ENCODE measurements around the gene CR2. TPM values are rescaled to one million over a fixed set of nuclear protein-coding genes. Genes with fewer than 3 reads are reported as not detected.

CR2 gene
- total RNA-seq, 1 experiment from 2014 or later: 1.8 TPM

- H3K27me3 Mint-ChIP-seq (ENCODE audit: low read depth): peaks cover 13% of the 10 kb centered on the region
- Histone ChIP-seq H3K9me3 (ENCODE audit: control insufficient read depth, low read depth, low read length) (no peaks in the 10 kb centered on the region), H3K4ac (ENCODE audit: low read depth, low read length) (no peak overlapping the region), H2AFZ (ENCODE audit: low read length) (no peak overlapping the region), H3K4me1 (ENCODE audit: insufficient read depth, low read length) (no peaks in the 10 kb centered on the region), H4K8ac (replicated peaks; ENCODE audit: insufficient read length, low read depth, low read length) (no peak overlapping the region), H3K27ac (ENCODE audit: insufficient read length, low read depth, low read length) (no peak overlapping the region), H3T11ph (ENCODE audit: low read length) (no peak overlapping the region), H4K91ac (ENCODE audit: insufficient read length, low read depth, low read length) (no peak overlapping the region), H2BK120ac (ENCODE audit: low read depth, low read length, poor library complexity, severe bottlenecking) (no peak overlapping the region), H2AK5ac (ENCODE audit: insufficient read length, low read length) (no peak overlapping the region), H2BK15ac (ENCODE audit: low read depth, low read length) (no peak overlapping the region), H3K56ac (ENCODE audit: insufficient read length, low read depth, low read length) (no peak overlapping the region), H3K23ac (ENCODE audit: insufficient read length, low read depth, low read length) (no peak overlapping the region), H3K79me1 (ENCODE audit: insufficient read depth, low read depth, low read length, poor library complexity, severe bottlenecking) (no peaks in the 10 kb centered on the region), H4K5ac (ENCODE audit: insufficient read length, low read depth, low read length) (no peak overlapping the region), H3K79me2 (ENCODE audit: insufficient read depth, low read length) (no peaks in the 10 kb centered on the region), H3K9ac (ENCODE audit: extremely low read depth, insufficient read length, low read length) (no peak overlapping the region), H2BK12ac (ENCODE audit: insufficient read length, low read depth, low read length) (no peak overlapping the region), H2BK5ac (ENCODE audit: insufficient read length, low read length) (no peak overlapping the region), H3K23me2 (ENCODE audit: insufficient read length, low read depth, low read length, poor library complexity, severe bottlenecking) (no peaks in the 10 kb centered on the region), H4K20me1 (ENCODE audit: control insufficient read depth, insufficient read depth, insufficient read length) (no peaks in the 10 kb centered on the region), H2BK20ac (ENCODE audit: low read depth, low read length, poor library complexity, severe bottlenecking) (no peak overlapping the region), H3K14ac (ENCODE audit: insufficient read depth, low read length) (no peak overlapping the region), H3K4me2 (ENCODE audit: insufficient read depth, insufficient read length, low read length) (no peak overlapping the region), H3K27me3 (ENCODE audit: insufficient read depth, low read length) (no peaks in the 10 kb centered on the region), H3K18ac (ENCODE audit: insufficient read length, low read depth, low read length) (no peak overlapping the region)
- DNase-seq: no peak
- no peaks in the 10 kb centered on the region for H3K9me3 Mint-ChIP-seq
- WGBS (ENCODE audit: extremely low coverage, insufficient read length, low lambda C conversion rate): no CpG with 5 or more reads among the region's 1 CpG
- H3K4me3 Mint-ChIP-seq: no peak overlapping the region
- H3K4me1 Mint-ChIP-seq: no peaks in the 10 kb centered on the region
- no peak for TF ChIP-seq CTCF (conservative IDR thresholded peaks at IDR 0.05)
- no peaks in the 10 kb centered on the region for H3K36me3 Mint-ChIP-seq (ENCODE audit: insufficient read depth in 1 of 3, low read depth in 3 of 3)
- H3K27ac Mint-ChIP-seq: no peak overlapping the region
Observed at GRCh38 chr1:207461649-207462048, 7.5 kb downstream of the CR2 start.

All from H9 (cell line).